GM12865 (cell line): Measurements from ENCODE around the gene TCF23.

Experiments used
- DNase-seq: peaks from one replicate; pipeline ENCODE4 v3.0.0; 2010; ENCODE audit warnings: low read depth
- H3K4me3 ChIP-seq: 2 replicates; pipeline ENCODE4 v1.5.1; 2011; ENCODE audit warnings: mild to moderate bottlenecking, low read depth, low read length, control low read depth
- TF ChIP-seq, protein P1 (sequence below): IDR thresholded peaks from 2 replicates; pipeline ENCODE4 v1.5.1; 2011; ENCODE audit warnings: low read length, control low read depth, low read depth, inconsistent platforms; ENCODE audit not compliant: insufficient read depth; ENCODE audit errors: missing control alignments

TCF23 gene

DNA sequence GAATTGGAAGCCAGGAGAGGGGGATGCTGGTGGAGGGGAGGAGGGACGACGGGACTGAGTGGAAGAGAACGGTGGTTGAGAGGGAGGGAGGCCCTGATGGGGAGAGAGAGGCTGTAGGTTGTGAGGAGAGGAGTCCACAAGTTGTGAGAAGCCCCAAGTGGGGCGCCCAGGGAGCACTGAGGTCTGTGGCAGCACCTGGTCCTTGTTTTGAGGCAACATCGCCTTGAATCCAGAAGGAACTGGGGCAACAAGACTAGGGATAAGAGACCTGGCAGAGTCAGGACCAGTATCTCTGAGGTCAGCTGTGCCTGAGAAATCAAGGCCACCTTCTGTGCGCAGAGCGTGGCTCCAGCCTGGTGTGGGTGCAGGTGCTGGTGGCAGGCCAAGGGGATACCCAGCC, 10.7 kb upstream of the TCF23 start:
- TF ChIP-seq, protein P1, sequence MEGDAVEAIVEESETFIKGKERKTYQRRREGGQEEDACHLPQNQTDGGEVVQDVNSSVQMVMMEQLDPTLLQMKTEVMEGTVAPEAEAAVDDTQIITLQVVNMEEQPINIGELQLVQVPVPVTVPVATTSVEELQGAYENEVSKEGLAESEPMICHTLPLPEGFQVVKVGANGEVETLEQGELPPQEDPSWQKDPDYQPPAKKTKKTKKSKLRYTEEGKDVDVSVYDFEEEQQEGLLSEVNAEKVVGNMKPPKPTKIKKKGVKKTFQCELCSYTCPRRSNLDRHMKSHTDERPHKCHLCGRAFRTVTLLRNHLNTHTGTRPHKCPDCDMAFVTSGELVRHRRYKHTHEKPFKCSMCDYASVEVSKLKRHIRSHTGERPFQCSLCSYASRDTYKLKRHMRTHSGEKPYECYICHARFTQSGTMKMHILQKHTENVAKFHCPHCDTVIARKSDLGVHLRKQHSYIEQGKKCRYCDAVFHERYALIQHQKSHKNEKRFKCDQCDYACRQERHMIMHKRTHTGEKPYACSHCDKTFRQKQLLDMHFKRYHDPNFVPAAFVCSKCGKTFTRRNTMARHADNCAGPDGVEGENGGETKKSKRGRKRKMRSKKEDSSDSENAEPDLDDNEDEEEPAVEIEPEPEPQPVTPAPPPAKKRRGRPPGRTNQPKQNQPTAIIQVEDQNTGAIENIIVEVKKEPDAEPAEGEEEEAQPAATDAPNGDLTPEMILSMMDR, result no peak
- H3K4me3 ChIP-seq, result no peak overlapping the region

DNA sequence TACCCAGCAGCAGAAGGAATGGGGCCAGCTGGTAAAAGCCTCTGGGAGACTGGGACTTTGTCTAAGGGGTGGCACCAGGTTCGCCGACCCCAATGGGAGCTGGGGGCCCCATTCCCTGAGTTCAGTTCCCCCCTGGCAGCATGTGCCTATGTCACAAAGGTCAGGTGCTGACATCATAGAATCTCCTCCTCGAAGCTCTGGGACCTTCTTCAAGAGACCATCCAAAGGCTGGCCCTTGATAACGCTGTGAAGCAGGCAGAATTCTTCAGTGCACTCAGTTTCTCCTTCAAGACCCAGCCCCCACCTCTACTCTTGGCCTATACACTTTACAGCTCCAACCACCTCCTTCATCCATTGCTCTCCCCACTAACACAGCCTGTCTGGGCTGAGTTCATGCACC, 9.5 kb upstream of the TCF23 start, which contains the start of gene PRR30:
PRR30 (minus strand) TSS at position 101 of the 400 bp plus-strand sequence. CDS start 1,081 bp downstream, outside the sequence.
- no peak for DNase-seq
- TF ChIP-seq, protein P1, result no peak
- no peak within 1 kb of the TSS for H3K4me3 ChIP-seq

More for the DNA sequence above, 10.7 kb upstream of the TCF23 start:
- no peak for DNase-seq

DNA sequence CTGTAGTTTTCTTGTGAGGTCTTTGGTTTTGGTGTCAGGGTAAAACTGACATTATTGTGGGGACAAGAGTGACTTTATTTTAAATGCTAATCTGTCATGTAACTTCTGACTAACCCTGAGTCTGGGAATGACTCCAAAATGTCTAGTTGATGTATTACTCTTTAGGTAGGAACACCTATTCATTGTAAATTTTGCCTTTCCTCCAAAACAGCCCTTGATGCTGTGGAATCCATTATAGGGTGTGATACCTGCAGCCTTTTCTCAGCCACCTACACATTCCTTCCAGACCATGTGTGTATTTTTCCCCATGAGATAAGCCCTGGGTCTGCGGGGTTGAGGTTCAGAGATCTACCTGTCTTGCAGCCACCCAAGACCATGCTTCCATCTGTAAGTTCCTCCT, 5.5 kb upstream of the TCF23 start:
- TF ChIP-seq, protein P1, result no peak
- no peak overlapping the region for H3K4me3 ChIP-seq

DNA sequence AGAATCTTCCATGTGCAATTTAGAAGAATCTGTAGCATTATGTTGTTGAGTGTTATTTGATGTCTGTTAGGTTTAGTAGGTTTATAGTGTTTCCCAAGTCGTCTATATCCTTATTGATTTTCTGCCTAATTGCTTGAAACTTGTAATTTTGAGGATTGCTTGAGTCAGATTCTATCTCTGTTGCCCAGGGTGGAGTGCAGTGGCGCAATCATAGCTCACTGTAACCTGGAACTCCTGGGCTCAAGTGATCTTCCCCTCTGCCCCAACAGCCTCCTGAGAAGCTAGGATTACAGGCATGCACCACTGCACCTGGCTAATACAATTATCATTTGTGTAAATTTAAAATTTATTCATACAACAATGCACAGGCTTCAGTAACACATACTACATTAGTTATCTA, 3.1 kb upstream of the TCF23 start:
- no peak for DNase-seq
- H3K4me3 ChIP-seq, result no peak overlapping the region
- TF ChIP-seq, protein P1, result no peak

More for the DNA sequence above, 5.5 kb upstream of the TCF23 start:
- DNase-seq, result no peak

DNA sequence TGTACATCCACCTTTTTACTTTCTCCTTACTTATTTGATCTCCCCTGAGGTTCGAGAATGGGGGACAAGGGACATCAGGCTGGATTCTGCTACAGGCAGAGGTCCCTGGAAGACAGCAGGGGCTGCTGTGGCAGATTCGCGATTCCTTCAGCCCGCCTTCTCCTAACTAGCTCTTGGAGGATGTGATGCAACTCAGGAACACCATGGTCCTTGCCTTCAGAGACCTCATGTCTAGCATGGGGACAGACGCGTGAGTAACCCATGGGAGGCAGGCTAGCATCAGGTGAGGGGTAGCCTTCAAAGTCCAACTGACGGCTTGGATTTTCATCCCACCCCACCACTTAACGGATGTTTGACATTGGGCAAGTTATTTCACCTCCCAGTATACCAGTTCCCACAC, 869 bp upstream of the TCF23 start:
- TF ChIP-seq, protein P1, result no peak
- no peak for DNase-seq

DNA sequence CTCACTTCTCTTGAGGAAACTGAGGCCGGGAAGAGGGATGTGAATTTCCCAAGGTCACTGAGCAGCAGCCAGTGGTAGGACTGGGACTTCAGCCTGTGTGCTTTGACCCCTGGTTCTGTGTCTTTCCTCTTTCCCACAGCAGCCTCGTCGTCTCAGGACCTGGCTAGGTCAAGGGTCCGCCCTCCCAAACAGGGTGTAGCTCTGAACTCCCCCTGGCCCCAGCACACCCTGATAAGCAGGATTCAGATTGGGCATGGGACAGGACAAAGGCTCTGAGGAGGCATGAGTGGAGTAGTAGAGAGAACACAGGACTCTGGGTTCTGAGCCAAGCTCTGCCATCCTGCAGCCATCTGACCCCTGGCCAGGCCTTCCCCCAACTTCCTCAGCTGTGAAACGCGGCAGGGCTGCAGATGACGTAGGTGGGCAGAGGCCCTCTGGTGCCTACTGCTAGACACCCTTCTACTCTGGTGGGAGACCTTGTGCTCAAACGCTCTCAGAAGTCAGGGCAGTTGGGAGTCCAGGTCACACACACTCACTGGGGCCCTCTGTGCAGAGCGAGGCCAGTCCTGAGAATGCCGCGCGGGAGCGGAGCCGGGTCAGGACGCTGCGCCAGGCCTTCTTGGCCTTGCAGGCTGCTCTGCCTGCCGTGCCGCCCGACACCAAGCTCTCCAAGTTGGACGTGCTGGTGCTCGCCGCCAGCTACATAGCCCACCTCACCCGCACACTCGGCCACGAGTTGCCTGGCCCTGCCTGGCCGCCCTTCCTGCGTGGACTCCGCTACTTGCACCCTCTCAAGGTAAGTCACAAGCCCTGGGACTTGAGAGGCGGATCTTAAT, 984 bp downstream of the TCF23 start:
- DNase-seq, result no peak
- no peak overlapping the region for H3K4me3 ChIP-seq
- TF ChIP-seq, protein P1, result no peak

More for the DNA sequence above, 869 bp upstream of the TCF23 start:
- H3K4me3 ChIP-seq, result no peak overlapping the region
